ENCODE data around the gene SEC14L3.

DNA sequence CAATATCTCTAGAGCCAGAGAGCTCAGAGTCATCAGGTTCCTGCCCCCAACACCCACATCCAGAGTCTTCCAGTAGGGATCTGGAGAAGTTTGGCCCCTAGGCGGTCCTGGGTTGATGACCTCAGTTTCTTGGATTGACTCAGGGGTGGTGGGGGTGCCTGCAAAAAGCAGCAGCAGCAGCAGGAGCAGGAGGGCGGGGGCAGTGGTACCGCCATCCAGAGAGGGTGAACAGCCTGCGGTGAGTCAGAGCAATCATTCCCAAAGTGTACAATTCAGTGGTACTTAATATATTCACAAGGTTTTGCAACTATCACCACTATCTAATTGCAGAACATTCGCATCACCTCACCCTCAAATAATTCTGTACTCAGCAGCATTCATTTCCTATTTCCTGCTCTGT, 9.9 kb upstream of the SEC14L3 start:
- TF ChIP-seq POLR2AphosphoS5 (IDR thresholded peaks at IDR 0.05; ENCODE audit: borderline replicate concordance, low read depth, low read length) (no peak), EZH2 (IDR thresholded peaks at IDR 0.05) (no peak)
